ENCODE results near the gene RBKS. TPM values are rescaled to one million over a fixed set of nuclear protein-coding genes. Genes with fewer than 3 reads are reported as not detected.

Gene RBKS
- total and polyA plus RNA-seq, 10 donors = 1.00 to 5.1 (median 2.6) TPM

GRCh38 chr2:27815860-27816438, 74.2 kb downstream of the RBKS start:
- intact Hi-C loops (cut with DNase I; ENCODE audit: low total_unique reads) = no loop called here
- WGBS, 5 donors = 90 to 97% (median 94%) methylated on average over 4 of the region's 4 CpGs
- TF ChIP-seq POLR2A (IDR thresholded peaks at IDR 0.05) (no peak), POLR2AphosphoS5 (IDR thresholded peaks at IDR 0.05) (no peak), CTCF (IDR thresholded peaks at IDR 0.05 in 8 of 11, conservative IDR thresholded peaks at IDR 0.05 in 3 of 11) (no peak)

GRCh38 chr2:27814758-27815157, 75.4 kb downstream of the RBKS start:
- H3K4me1 ChIP-seq = peaks cover 0 to 8% (median 0%) of the 10 kb centered on the region in 6 donors
- H3K36me3 ChIP-seq = no peaks in the 10 kb centered on the region
- 42 to 78% (median 62%) methylated on average over 1 of the region's 1 CpG for WGBS, 5 donors
- TF ChIP-seq POLR2AphosphoS5 (IDR thresholded peaks at IDR 0.05) = no peak
- TF ChIP-seq POLR2A (IDR thresholded peaks at IDR 0.05) = no peak
- no peak for TF ChIP-seq CTCF (IDR thresholded peaks at IDR 0.05 in 8 of 11, conservative IDR thresholded peaks at IDR 0.05 in 3 of 11)
- no peaks in the 10 kb centered on the region for H3K9me3 ChIP-seq
- H3K27ac ChIP-seq = no peak overlapping the region
- DNase-seq = no peak
- H3K27me3 ChIP-seq (replicated peaks in 1 of 7) = no peaks in the 10 kb centered on the region
- intact Hi-C loops (cut with DNase I; ENCODE audit: low total_unique reads) = no loop called here
- no peak overlapping the region for H3K4me3 ChIP-seq

More at GRCh38 chr2:27815860-27816438, 74.2 kb downstream of the RBKS start:
- Histone ChIP-seq H3K36me3 (no peaks in the 10 kb centered on the region), H3K4me1 (no peaks in the 10 kb centered on the region), H3K9me3 (no peaks in the 10 kb centered on the region), H3K4me3 (no peak overlapping the region), H3K27me3 (replicated peaks in 1 of 7) (no peaks in the 10 kb centered on the region), H3K27ac (no peak overlapping the region)
- no peak for DNase-seq

- intact Hi-C loops (cut with DNase I; ENCODE audit: low total_unique reads) = no loop called here
- Histone ChIP-seq H3K27ac (no peak overlapping the region), H3K9me3 (no peaks in the 10 kb centered on the region), H3K27me3 (replicated peaks in 1 of 7) (no peaks in the 10 kb centered on the region), H3K4me3 (no peak overlapping the region), H3K36me3 (no peaks in the 10 kb centered on the region), H3K4me1 (peaks cover 0 to 22% (median 4%) of the 10 kb centered on the region in 6 donors)
- no peak for DNase-seq
- 90 to 100% (median 97%) methylated on average over 1 of the region's 1 CpG for WGBS, 5 donors
- TF ChIP-seq POLR2A (IDR thresholded peaks at IDR 0.05) (no peak), POLR2AphosphoS5 (IDR thresholded peaks at IDR 0.05) (no peak), CTCF (IDR thresholded peaks at IDR 0.05 in 8 of 11, conservative IDR thresholded peaks at IDR 0.05 in 3 of 11) (no peak)
These were observed 78.4 kb downstream of the RBKS start for GRCh38 chr2:27811768-27812167.

GRCh38 chr2:27810455-27810854, 79.7 kb downstream of the RBKS start:
- Histone ChIP-seq H3K9me3 (no peaks in the 10 kb centered on the region), H3K36me3 (no peaks in the 10 kb centered on the region), H3K27ac (peak overlapping the region in 3 of 8 donors; percentile 45 to 67 (median 52)), H3K4me3 (no peak overlapping the region), H3K4me1 (peaks cover 0 to 22% (median 4%) of the 10 kb centered on the region in 6 donors), H3K27me3 (replicated peaks in 1 of 7) (no peaks in the 10 kb centered on the region)
- 56 to 80% (median 70%) methylated on average over 3 of the region's 3 CpGs for WGBS, 5 donors
- DNase-seq = no peak
- TF ChIP-seq POLR2A (IDR thresholded peaks at IDR 0.05) (no peak), POLR2AphosphoS5 (IDR thresholded peaks at IDR 0.05) (no peak), CTCF (IDR thresholded peaks at IDR 0.05 in 8 of 11, conservative IDR thresholded peaks at IDR 0.05 in 3 of 11) (no peak)
- intact Hi-C loops (cut with DNase I; ENCODE audit: low total_unique reads) = no loop called here

All from spleen (tissue), 11 donors.